ENCODE results near the gene BPIFA3. TPM values are rescaled to one million over a fixed set of nuclear protein-coding genes. Genes with fewer than 3 reads are reported as not detected.

The BPIFA3 gene
- not detected in 2 replicates for total RNA-seq (2014; rRNA removed; shearing (Covaris generic))
- not detected in 2 replicates for polyA plus RNA-seq (2016; fragmentation: Nextera tagmentation; extraction: Ambion mirVana)
- long read RNA-seq: 0 reads

- no peaks in the 10 kb centered on the region; the same call in 2 of the 3 replicates for H3K9me3 Mint-ChIP-seq
- H2AFZ ChIP-seq: no peak within 1 kb of the TSS
- H3K36me3 Mint-ChIP-seq (ENCODE audit: low read depth): no peaks in the 10 kb centered on the region
- no peaks in the 10 kb centered on the region for H3F3A ChIP-seq (replicated peaks; ENCODE audit: low read depth)
- no peaks in the 10 kb centered on the region for H4K20me1 ChIP-seq (replicated peaks; ENCODE audit: insufficient read depth)
- H3K27me3 ChIP-seq (ENCODE audit: insufficient read depth): no peaks in the 10 kb centered on the region
- no peak for DNase-seq (ENCODE audit: low spot score)
- no peak within 1 kb of the TSS for H3K4me3 Mint-ChIP-seq
- H3K9me2 ChIP-seq (ENCODE audit: insufficient read depth): peaks cover 1% of the 10 kb centered on the region
- H3K36me3 ChIP-seq (ENCODE audit: insufficient read depth): no peaks in the 10 kb centered on the region
- H3K27ac Mint-ChIP-seq: no peak within 1 kb of the TSS
- no peaks in the 10 kb centered on the region for H3K79me2 ChIP-seq (replicated peaks; ENCODE audit: insufficient read depth)
- H3K4me2 ChIP-seq: no peak within 1 kb of the TSS
- no peak for TF ChIP-seq POLR2AphosphoS5 (IDR thresholded peaks at IDR 0.05; ENCODE audit: low read depth)
- TF ChIP-seq CTCF (conservative IDR thresholded peaks at IDR 0.05; ENCODE audit: low read depth in 2 of 2): no peak
- TF ChIP-seq EZH2phosphoT487 (IDR thresholded peaks at IDR 0.05; ENCODE audit: unreplicated experiment): no peak
- TF ChIP-seq CREB1 (CRISPR knock-in tag; IDR thresholded peaks at IDR 0.05; ENCODE audit: low read depth): no peak
- TF ChIP-seq NANOG (IDR thresholded peaks at IDR 0.05; ENCODE audit: borderline replicate concordance): no peak
- TF ChIP-seq, protein P1, sequence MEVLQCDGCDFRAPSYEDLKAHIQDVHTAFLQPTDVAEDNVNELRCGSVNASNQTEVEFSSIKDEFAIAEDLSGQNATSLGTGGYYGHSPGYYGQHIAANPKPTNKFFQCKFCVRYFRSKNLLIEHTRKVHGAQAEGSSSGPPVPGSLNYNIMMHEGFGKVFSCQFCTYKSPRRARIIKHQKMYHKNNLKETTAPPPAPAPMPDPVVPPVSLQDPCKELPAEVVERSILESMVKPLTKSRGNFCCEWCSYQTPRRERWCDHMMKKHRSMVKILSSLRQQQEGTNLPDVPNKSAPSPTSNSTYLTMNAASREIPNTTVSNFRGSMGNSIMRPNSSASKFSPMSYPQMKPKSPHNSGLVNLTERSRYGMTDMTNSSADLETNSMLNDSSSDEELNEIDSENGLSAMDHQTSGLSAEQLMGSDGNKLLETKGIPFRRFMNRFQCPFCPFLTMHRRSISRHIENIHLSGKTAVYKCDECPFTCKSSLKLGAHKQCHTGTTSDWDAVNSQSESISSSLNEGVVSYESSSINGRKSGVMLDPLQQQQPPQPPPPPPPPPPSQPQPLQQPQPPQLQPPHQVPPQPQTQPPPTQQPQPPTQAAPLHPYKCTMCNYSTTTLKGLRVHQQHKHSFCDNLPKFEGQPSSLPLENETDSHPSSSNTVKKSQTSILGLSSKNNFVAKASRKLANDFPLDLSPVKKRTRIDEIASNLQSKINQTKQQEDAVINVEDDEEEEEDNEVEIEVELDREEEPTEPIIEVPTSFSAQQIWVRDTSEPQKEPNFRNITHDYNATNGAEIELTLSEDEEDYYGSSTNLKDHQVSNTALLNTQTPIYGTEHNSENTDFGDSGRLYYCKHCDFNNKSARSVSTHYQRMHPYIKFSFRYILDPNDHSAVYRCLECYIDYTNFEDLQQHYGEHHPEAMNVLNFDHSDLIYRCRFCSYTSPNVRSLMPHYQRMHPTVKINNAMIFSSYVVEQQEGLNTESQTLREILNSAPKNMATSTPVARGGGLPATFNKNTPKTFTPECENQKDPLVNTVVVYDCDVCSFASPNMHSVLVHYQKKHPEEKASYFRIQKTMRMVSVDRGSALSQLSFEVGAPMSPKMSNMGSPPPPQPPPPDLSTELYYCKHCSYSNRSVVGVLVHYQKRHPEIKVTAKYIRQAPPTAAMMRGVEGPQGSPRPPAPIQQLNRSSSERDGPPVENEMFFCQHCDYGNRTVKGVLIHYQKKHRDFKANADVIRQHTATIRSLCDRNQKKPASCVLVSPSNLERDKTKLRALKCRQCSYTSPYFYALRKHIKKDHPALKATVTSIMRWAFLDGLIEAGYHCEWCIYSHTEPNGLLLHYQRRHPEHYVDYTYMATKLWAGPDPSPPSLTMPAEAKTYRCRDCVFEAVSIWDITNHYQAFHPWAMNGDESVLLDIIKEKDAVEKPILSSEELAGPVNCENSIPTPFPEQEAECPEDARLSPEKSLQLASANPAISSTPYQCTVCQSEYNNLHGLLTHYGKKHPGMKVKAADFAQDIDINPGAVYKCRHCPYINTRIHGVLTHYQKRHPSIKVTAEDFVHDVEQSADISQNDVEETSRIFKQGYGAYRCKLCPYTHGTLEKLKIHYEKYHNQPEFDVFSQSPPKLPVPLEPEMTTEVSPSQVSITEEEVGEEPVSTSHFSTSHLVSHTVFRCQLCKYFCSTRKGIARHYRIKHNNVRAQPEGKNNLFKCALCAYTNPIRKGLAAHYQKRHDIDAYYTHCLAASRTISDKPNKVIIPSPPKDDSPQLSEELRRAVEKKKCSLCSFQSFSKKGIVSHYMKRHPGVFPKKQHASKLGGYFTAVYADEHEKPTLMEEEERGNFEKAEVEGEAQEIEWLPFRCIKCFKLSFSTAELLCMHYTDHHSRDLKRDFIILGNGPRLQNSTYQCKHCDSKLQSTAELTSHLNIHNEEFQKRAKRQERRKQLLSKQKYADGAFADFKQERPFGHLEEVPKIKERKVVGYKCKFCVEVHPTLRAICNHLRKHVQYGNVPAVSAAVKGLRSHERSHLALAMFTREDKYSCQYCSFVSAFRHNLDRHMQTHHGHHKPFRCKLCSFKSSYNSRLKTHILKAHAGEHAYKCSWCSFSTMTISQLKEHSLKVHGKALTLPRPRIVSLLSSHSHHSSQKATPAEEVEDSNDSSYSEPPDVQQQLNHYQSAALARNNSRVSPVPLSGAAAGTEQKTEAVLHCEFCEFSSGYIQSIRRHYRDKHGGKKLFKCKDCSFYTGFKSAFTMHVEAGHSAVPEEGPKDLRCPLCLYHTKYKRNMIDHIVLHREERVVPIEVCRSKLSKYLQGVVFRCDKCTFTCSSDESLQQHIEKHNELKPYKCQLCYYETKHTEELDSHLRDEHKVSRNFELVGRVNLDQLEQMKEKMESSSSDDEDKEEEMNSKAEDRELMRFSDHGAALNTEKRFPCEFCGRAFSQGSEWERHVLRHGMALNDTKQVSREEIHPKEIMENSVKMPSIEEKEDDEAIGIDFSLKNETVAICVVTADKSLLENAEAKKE (CRISPR knock-in tag; IDR thresholded peaks at IDR 0.05): no peak
- no peak for TF ChIP-seq STAT1 (IDR thresholded peaks at IDR 0.05; ENCODE audit: unreplicated experiment)
- TF ChIP-seq REST (IDR thresholded peaks at IDR 0.05; ENCODE audit: unreplicated experiment): no peak
- no peak for TF ChIP-seq ETS1 (IDR thresholded peaks at IDR 0.05)
- no peak for TF ChIP-seq EZH2 (IDR thresholded peaks at IDR 0.05; ENCODE audit: low read depth, unreplicated experiment)
- TF ChIP-seq JUNB (IDR thresholded peaks at IDR 0.05; ENCODE audit: unreplicated experiment): no peak
- no peaks in the 10 kb centered on the region for H3K4me1 Mint-ChIP-seq
- H3K4me1 ChIP-seq (ENCODE audit: insufficient read depth): no peaks in the 10 kb centered on the region
- H3K27ac ChIP-seq (ENCODE audit: low read depth): no peak within 1 kb of the TSS
- H3K4me3 ChIP-seq: no peak within 1 kb of the TSS
- no peak for ATAC-seq
- H3K27me3 Mint-ChIP-seq (ENCODE audit: insufficient read depth, low read depth, poor library complexity): peaks cover 3% of the 10 kb centered on the region
Measured at GRCh38 chr20:33217052-33217451, at the start of gene BPIFA3. BPIFA3 (plus strand) TSS chr20:33217352; CDS start chr20:33217537, 185 bp downstream.
